Thymus (tissue), 11 donors: Measurements from ENCODE around the gene LMOD1. TPM values are rescaled to one million over a fixed set of nuclear protein-coding genes. Genes with fewer than 3 reads are reported as not detected.

Experiments
- DNase-seq, 9 donors: peaks; one replicate each; pipeline ENCODE4 v3.0.0-alpha.2; 2013; ENCODE audit warnings: low spot score in 9 of 9, low read depth in 6 of 9, missing footprints in 1 of 9
- H3K27ac ChIP-seq, 2 donors: one replicate each; pipeline ENCODE4 v1.5.1; 2013; ENCODE audit warnings: control low read depth in 1 of 2, low read depth in 1 of 2, low read length in 1 of 2, mild to moderate bottlenecking in 1 of 2, moderate library complexity in 1 of 2
- H3K27me3 ChIP-seq, 2 donors: one replicate each; pipeline ENCODE4 v1.5.1; 2013; ENCODE audit warnings: low read length in 1 of 2; ENCODE audit not compliant: control insufficient read depth in 2 of 2, insufficient read depth in 1 of 2
- H3K36me3 ChIP-seq, 2 donors: one replicate each; pipeline ENCODE4 v1.5.1; 2013; ENCODE audit warnings: low read length in 1 of 2, mild to moderate bottlenecking in 1 of 2, moderate library complexity in 1 of 2; ENCODE audit not compliant: control insufficient read depth in 2 of 2, insufficient read depth in 2 of 2
- H3K4me1 ChIP-seq, 2 donors: one replicate each; pipeline ENCODE4 v1.5.1; 2013; ENCODE audit warnings: low read length in 2 of 2; ENCODE audit not compliant: control insufficient read depth in 2 of 2, insufficient read depth in 2 of 2
- H3K4me3 ChIP-seq, 2 donors: one replicate each; pipeline ENCODE4 v1.5.1; 2013; ENCODE audit warnings: low read length in 2 of 2, control low read depth in 1 of 2, mild to moderate bottlenecking in 1 of 2
- H3K9me3 ChIP-seq, 2 donors: one replicate each; pipeline ENCODE4 v1.5.1; 2013; ENCODE audit warnings: low read length in 1 of 2, mild to moderate bottlenecking in 1 of 2; ENCODE audit not compliant: control insufficient read depth in 2 of 2, insufficient read depth in 1 of 2
- WGBS: extraction: QIAGEN DNeasy Blood & Tissue Kit; methylation state at CpG from one replicate; pipeline ENCODE4 v1.1.7; 2013; 5-methylcytosine and 5-hydroxymethylcytosine counted together
- polyA plus RNA-seq: library from polyadenylated mRNA; stranded (reverse); fragments of 200-250 nt; gene quantifications from one replicate; pipeline ENCODE4 v1.2.3, GENCODE V29; 2013
- total RNA-seq: library from RNA; stranded (reverse); fragments of 120-200 nt; gene quantifications from one replicate; pipeline ENCODE4 v1.2.4, GENCODE V29; 2013
- donor health status: healthy.

The LMOD1 gene
- total and polyA plus RNA-seq, 2 donors = 0.24 to 17.1 TPM

- H3K4me3 ChIP-seq = peak within 1 kb of the TSS; percentile 66 to 100
- peaks cover 0 to 3% of the 10 kb centered on the region in 2 donors for H3K4me1 ChIP-seq
- H3K27ac ChIP-seq = peak within 1 kb of the TSS; percentile 69 to 81
- peak; percentile 80 to 97 (median 87) for DNase-seq
- 1% methylated on average over 43 of the region's 43 CpGs for WGBS
- H3K36me3 ChIP-seq = peaks cover 10 to 19% of the 10 kb centered on the region in 2 donors
- peaks cover 0 to 2% of the 10 kb centered on the region in 2 donors for H3K27me3 ChIP-seq
- H3K9me3 ChIP-seq = no peaks in the 10 kb centered on the region
Observed at GRCh38 chr1:201955009-201955728, 8.8 kb upstream of the LMOD1 start, which contains the start of gene TIMM17A. Gene TIMM17A, plus strand, starts transcription at chr1:201955503. Its CDS starts 24 bp downstream, at chr1:201955527.

- Histone ChIP-seq H3K9me3 (no peaks in the 10 kb centered on the region), H3K27me3 (peaks cover 2 to 6% of the 10 kb centered on the region in 2 donors), H3K36me3 (peaks cover 6 to 16% of the 10 kb centered on the region in 2 donors), H3K4me1 (peaks cover 0 to 3% of the 10 kb centered on the region in 2 donors), H3K4me3 (peak overlapping the region; percentile 66 to 100), H3K27ac (peak overlapping the region in 1 of 2 donors; percentile 4)
- peak in 1 of 9 donors; percentile 13 for DNase-seq
- WGBS = 63% methylated on average over 24 of the region's 24 CpGs
Observed at GRCh38 chr1:201954263-201955008, 8.1 kb upstream of the LMOD1 start.

GRCh38 chr1:201949491-201949890 is 3.1 kb upstream of the LMOD1 start:
- Histone ChIP-seq H3K27me3 (peaks cover 27 to 52% of the 10 kb centered on the region in 2 donors), H3K36me3 (no peaks in the 10 kb centered on the region), H3K4me1 (peaks cover 0 to 5% of the 10 kb centered on the region in 2 donors), H3K4me3 (no peak overlapping the region), H3K9me3 (no peaks in the 10 kb centered on the region), H3K27ac (no peak overlapping the region)
- DNase-seq = no peak

- Histone ChIP-seq H3K4me1 (peaks cover 0 to 5% of the 10 kb centered on the region in 2 donors), H3K27me3 (peaks cover 27 to 66% of the 10 kb centered on the region in 2 donors), H3K36me3 (no peaks in the 10 kb centered on the region), H3K4me3 (no peak overlapping the region), H3K9me3 (no peaks in the 10 kb centered on the region), H3K27ac (no peak overlapping the region)
- 89% methylated on average over 3 of the region's 3 CpGs for WGBS
- no peak for DNase-seq
Observed at GRCh38 chr1:201947697-201948008, 1.3 kb upstream of the LMOD1 start.

GRCh38 chr1:201945863-201946223 is 505 bp downstream of the LMOD1 start:
- Histone ChIP-seq H3K4me1 (peaks cover 0 to 5% of the 10 kb centered on the region in 2 donors), H3K36me3 (no peaks in the 10 kb centered on the region), H3K9me3 (no peaks in the 10 kb centered on the region), H3K27ac (no peak overlapping the region), H3K27me3 (peaks cover 27 to 74% of the 10 kb centered on the region in 2 donors), H3K4me3 (peak overlapping the region in 1 of 2 donors; percentile 19)
- 51% methylated on average over 10 of the region's 10 CpGs for WGBS
- DNase-seq = no peak

- H3K27ac ChIP-seq = no peak overlapping the region
- peaks cover 27 to 72% of the 10 kb centered on the region in 2 donors for H3K27me3 ChIP-seq
- no peaks in the 10 kb centered on the region for H3K36me3 ChIP-seq
Observed at GRCh38 chr1:201945157-201945556, 1.2 kb downstream of the LMOD1 start.

GRCh38 chr1:201944639-201945038 is 1.7 kb downstream of the LMOD1 start:
- H3K9me3 ChIP-seq = no peaks in the 10 kb centered on the region
- no peak overlapping the region for H3K27ac ChIP-seq
- peaks cover 0 to 5% of the 10 kb centered on the region in 2 donors for H3K4me1 ChIP-seq
- H3K4me3 ChIP-seq = no peak overlapping the region
- no peaks in the 10 kb centered on the region for H3K36me3 ChIP-seq
- no peak for DNase-seq
- H3K27me3 ChIP-seq = peaks cover 24 to 68% of the 10 kb centered on the region in 2 donors
- WGBS = 88% methylated on average over 3 of the region's 3 CpGs

More at GRCh38 chr1:201945157-201945556, 1.2 kb downstream of the LMOD1 start:
- peaks cover 0 to 5% of the 10 kb centered on the region in 2 donors for H3K4me1 ChIP-seq
- DNase-seq = no peak
- no peaks in the 10 kb centered on the region for H3K9me3 ChIP-seq
- WGBS = 69% methylated on average over 4 of the region's 4 CpGs
- H3K4me3 ChIP-seq = no peak overlapping the region

GRCh38 chr1:201944002-201944401 is 2.3 kb downstream of the LMOD1 start:
- WGBS = 96% methylated on average over 6 of the region's 6 CpGs
- Histone ChIP-seq H3K4me1 (peaks cover 0 to 5% of the 10 kb centered on the region in 2 donors), H3K27me3 (peaks cover 24 to 64% of the 10 kb centered on the region in 2 donors), H3K27ac (no peak overlapping the region), H3K36me3 (no peaks in the 10 kb centered on the region), H3K9me3 (no peaks in the 10 kb centered on the region), H3K4me3 (no peak overlapping the region)
- no peak for DNase-seq

- H3K4me1 ChIP-seq = peaks cover 0 to 5% of the 10 kb centered on the region in 2 donors
- H3K9me3 ChIP-seq = no peaks in the 10 kb centered on the region
- H3K36me3 ChIP-seq = no peaks in the 10 kb centered on the region
- peaks cover 21 to 55% of the 10 kb centered on the region in 2 donors for H3K27me3 ChIP-seq
- no peak overlapping the region for H3K4me3 ChIP-seq
- WGBS = 100% methylated on average over 1 of the region's 1 CpG
- DNase-seq = no peak
- H3K27ac ChIP-seq = no peak overlapping the region
Observed at GRCh38 chr1:201942129-201942495, 4.2 kb downstream of the LMOD1 start.
